RWPE2 (cell line): ENCODE data around the gene INSRR.

Source experiments
- ATAC-seq: fragments of 200-7000 bp; cut with Tn5 transposase; 3 replicates; pipeline ENCODE4 v1.9.1; 2021; ENCODE audit warnings: low read depth
- DNase-seq: peaks from one replicate; pipeline ENCODE4 v3.0.0-alpha.2; 2020; ENCODE audit warnings: low spot score
- H3K27ac ChIP-seq: fragments of 450-650 bp; 2 replicates; pipeline ENCODE4 v1.5.1; 2017; ENCODE audit warnings: mild to moderate bottlenecking; ENCODE audit not compliant: poor library complexity, severe bottlenecking
- H3K27me3 ChIP-seq: fragments of 250-450 bp; sonication (Bioruptor Pico); 2 replicates; pipeline ENCODE4 v1.5.1; 2021; ENCODE audit warnings: mild to moderate bottlenecking, moderate library complexity; ENCODE audit not compliant: insufficient read depth, poor library complexity, severe bottlenecking
- H3K36me3 ChIP-seq: fragments of 250-450 bp; sonication (Bioruptor Pico); 2 replicates; pipeline ENCODE4 v1.5.1; 2020; ENCODE audit warnings: low read depth, mild to moderate bottlenecking, moderate library complexity
- H3K4me1 ChIP-seq: fragments of 250-450 bp; sonication (Bioruptor Pico); 2 replicates; pipeline ENCODE4 v1.5.1; 2021; ENCODE audit warnings: mild to moderate bottlenecking, moderate library complexity; ENCODE audit not compliant: insufficient read depth, poor library complexity, severe bottlenecking
- H3K4me3 ChIP-seq: fragments of 250-450 bp; sonication (Bioruptor Pico); 2 replicates; pipeline ENCODE4 v1.5.1; 2021; ENCODE audit warnings: mild to moderate bottlenecking, moderate library complexity; ENCODE audit not compliant: severe bottlenecking
- H3K9me3 ChIP-seq: fragments of 250-450 bp; sonication (Bioruptor Pico); 2 replicates; pipeline ENCODE4 v1.5.1; 2021; ENCODE audit warnings: mild to moderate bottlenecking, moderate library complexity; ENCODE audit not compliant: severe bottlenecking
- TF ChIP-seq, protein P1 (sequence below): fragments of 450-650 bp; IDR thresholded peaks from one replicate; pipeline ENCODE4 v1.5.1; 2017; ENCODE audit warnings: mild to moderate bottlenecking, moderate library complexity; ENCODE audit not compliant: poor library complexity, severe bottlenecking

The INSRR gene

DNA sequence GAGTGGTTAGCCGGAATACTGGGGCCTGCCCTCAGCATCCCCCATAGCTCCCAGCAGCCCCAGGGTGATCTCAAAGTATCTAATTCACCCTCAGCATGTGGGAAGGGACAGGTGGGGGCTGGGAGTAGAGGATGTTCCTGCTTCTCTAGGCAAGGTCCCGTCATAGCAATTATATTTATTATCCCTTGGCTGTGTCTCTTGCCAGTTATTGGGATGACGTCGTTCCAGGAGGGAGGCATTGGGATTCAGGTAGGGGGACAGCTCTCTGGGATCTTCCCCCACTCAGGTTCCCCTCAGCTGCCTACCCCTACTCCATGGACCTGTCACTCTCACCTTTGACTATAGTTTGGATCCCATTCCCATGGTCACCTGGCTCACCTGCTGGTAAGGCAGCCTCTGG, 22.7 kb upstream of the INSRR start:
- DNase-seq: no peak
- H3K9me3 ChIP-seq: no peaks in the 10 kb centered on the region
- no peak for ATAC-seq
- H3K4me1 ChIP-seq: no peaks in the 10 kb centered on the region
- TF ChIP-seq, protein P1, sequence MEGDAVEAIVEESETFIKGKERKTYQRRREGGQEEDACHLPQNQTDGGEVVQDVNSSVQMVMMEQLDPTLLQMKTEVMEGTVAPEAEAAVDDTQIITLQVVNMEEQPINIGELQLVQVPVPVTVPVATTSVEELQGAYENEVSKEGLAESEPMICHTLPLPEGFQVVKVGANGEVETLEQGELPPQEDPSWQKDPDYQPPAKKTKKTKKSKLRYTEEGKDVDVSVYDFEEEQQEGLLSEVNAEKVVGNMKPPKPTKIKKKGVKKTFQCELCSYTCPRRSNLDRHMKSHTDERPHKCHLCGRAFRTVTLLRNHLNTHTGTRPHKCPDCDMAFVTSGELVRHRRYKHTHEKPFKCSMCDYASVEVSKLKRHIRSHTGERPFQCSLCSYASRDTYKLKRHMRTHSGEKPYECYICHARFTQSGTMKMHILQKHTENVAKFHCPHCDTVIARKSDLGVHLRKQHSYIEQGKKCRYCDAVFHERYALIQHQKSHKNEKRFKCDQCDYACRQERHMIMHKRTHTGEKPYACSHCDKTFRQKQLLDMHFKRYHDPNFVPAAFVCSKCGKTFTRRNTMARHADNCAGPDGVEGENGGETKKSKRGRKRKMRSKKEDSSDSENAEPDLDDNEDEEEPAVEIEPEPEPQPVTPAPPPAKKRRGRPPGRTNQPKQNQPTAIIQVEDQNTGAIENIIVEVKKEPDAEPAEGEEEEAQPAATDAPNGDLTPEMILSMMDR: no peak
- H3K4me3 ChIP-seq: no peak overlapping the region
- H3K27ac ChIP-seq: no peak overlapping the region
- H3K36me3 ChIP-seq: no peaks in the 10 kb centered on the region
- no peaks in the 10 kb centered on the region for H3K27me3 ChIP-seq

DNA sequence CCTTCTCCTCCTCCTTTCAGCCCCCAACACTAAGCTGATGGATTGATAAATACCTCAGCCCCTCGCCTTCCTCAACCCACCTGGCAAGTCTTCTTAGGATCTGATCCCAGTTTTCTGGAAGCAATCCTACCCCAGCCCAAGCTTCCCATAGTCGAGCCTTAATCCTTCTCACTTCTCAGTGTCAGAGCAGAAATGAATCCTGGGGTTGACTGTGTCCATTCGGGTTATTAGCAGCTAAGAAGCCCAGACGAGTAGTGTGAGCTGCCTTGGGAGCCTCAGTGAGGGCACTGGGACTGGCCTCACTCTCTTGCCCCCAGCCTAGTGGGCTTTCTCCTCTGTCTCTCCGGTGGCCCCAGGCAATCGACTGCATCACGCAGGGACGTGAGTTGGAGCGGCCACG, 22.2 kb upstream of the INSRR start:
- Histone ChIP-seq H3K4me1 (no peaks in the 10 kb centered on the region), H3K27ac (no peak overlapping the region), H3K9me3 (no peaks in the 10 kb centered on the region), H3K36me3 (no peaks in the 10 kb centered on the region), H3K4me3 (no peak overlapping the region), H3K27me3 (no peaks in the 10 kb centered on the region)
- DNase-seq: no peak
- TF ChIP-seq, protein P1: no peak
- no peak for ATAC-seq

- DNase-seq (no peak), ATAC-seq (no peak)
- TF ChIP-seq, protein P1: no peak
- no peaks in the 10 kb centered on the region for H3K4me1 ChIP-seq
- H3K9me3 ChIP-seq: no peaks in the 10 kb centered on the region
- no peaks in the 10 kb centered on the region for H3K27me3 ChIP-seq
- H3K4me3 ChIP-seq: no peak overlapping the region
- H3K27ac ChIP-seq: no peak overlapping the region
- no peaks in the 10 kb centered on the region for H3K36me3 ChIP-seq
Observed at GRCh38 chr1:156880473-156880872, 21.6 kb upstream of the INSRR start.

DNA sequence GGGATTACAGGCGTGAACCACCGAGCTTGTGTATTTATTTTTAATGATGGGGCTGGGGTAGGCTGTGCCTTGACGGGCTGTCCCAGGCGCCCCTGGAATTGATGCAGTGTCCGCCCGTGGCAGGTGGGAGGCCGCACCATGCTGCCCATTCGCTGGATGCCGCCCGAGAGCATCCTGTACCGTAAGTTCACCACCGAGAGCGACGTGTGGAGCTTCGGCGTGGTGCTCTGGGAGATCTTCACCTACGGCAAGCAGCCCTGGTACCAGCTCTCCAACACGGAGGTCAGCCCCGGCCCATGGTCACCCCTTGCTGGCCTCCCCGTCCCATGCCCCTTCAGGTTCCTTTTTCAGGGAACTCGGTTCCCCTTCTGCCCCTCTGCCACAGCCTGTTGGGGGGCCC, 21.0 kb upstream of the INSRR start:
- TF ChIP-seq, protein P1: no peak
- DNase-seq (no peak), ATAC-seq (no peak)
- Histone ChIP-seq H3K9me3 (no peaks in the 10 kb centered on the region), H3K4me3 (no peak overlapping the region), H3K27me3 (no peaks in the 10 kb centered on the region), H3K4me1 (no peaks in the 10 kb centered on the region), H3K36me3 (no peaks in the 10 kb centered on the region), H3K27ac (no peak overlapping the region)

DNA sequence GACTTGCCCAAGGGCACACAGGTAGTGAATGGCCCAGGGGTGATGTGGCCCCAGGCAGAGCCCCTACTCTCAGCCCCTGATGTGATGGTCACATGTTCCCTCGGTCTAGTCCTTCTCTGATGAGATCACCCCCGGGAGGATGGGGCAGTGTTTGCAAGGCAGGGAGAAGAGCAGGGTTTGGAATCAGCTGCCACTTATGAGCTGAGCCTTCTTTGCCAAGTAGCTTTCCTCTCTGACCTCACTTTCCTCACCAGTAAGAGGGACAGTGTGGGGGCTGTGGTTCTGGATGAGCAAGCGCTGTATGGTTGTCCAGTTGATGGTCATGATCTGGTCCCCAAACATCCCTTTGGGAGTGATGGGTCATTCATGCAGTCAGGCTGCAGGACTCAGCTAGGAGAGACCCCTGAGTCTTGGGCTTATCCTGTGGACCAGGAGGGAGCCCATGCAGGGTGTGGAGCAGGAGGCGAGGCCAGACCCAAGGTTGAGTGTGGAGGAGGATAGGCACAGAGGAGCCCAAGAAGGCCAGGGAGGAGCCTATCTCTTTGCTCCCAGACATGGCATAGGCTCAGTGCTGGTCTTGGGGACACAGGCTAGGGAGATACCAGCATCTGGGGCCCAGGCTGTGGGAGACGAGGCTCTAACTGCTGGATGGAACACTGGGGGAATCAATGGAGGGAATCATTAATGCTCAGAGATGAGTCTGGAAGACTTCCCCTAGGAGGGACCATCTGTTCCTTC, 18.7 kb upstream of the INSRR start:
- H3K4me3 ChIP-seq: no peak overlapping the region
- no peak for ATAC-seq
- no peaks in the 10 kb centered on the region for H3K9me3 ChIP-seq
- H3K4me1 ChIP-seq: no peaks in the 10 kb centered on the region
- no peaks in the 10 kb centered on the region for H3K27me3 ChIP-seq
- DNase-seq: no peak
- no peak overlapping the region for H3K27ac ChIP-seq
- TF ChIP-seq, protein P1: no peak
- H3K36me3 ChIP-seq: no peaks in the 10 kb centered on the region
